ENCODE measurements around the gene AKR1B1.

GRCh38 chr7:134414109-134414508 lies 44.8 kb downstream of the AKR1B1 start:
- no peak for TF ChIP-seq EZH2phosphoT487 (IDR thresholded peaks at IDR 0.05; ENCODE audit: borderline replicate concordance, low read length)
- TF ChIP-seq, protein P1, sequence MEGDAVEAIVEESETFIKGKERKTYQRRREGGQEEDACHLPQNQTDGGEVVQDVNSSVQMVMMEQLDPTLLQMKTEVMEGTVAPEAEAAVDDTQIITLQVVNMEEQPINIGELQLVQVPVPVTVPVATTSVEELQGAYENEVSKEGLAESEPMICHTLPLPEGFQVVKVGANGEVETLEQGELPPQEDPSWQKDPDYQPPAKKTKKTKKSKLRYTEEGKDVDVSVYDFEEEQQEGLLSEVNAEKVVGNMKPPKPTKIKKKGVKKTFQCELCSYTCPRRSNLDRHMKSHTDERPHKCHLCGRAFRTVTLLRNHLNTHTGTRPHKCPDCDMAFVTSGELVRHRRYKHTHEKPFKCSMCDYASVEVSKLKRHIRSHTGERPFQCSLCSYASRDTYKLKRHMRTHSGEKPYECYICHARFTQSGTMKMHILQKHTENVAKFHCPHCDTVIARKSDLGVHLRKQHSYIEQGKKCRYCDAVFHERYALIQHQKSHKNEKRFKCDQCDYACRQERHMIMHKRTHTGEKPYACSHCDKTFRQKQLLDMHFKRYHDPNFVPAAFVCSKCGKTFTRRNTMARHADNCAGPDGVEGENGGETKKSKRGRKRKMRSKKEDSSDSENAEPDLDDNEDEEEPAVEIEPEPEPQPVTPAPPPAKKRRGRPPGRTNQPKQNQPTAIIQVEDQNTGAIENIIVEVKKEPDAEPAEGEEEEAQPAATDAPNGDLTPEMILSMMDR (conservative IDR thresholded peaks at IDR 0.05; ENCODE audit: low read depth, low read length), result no peak
